SK-N-DZ (cell line): ENCODE data around the gene CRYGN.

Source experiments
- DNase-seq: peaks from one replicate; pipeline ENCODE4 v3.0.0-alpha.2; 2015; ENCODE audit warnings: low spot score

Gene CRYGN

DNA sequence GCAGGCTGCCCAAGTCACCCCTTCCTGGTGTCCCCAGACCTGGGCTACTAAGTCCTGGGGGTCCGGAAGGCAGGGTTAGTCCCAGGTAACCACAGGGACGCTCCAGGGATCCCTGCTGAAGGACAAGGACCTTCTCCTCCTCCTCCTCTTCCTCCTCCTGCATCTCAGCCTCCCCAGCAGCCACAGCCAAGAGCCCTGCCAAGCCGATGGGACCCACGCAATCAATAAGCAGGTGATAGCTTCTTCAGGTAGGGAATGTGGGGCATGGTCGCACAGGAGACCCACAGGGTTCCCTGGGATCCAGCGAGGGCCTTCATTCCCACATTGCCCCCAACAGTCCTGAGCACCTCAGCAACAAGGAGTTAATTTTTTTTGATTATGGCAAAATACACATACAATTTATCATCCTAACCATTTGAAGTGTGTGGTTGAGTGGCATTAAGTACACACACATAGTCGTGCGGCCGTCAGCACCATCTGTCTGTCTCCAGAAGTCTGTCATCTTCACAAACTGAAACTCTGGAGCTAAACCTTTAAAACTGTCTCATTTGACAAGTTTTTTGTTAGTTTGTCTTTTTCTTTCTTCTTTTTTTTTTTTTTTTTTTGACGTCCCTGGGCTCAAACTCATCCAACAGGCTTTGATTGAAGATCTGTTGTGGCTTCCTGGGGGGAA lies 12.1 kb downstream of the CRYGN start:
- no peak for DNase-seq

- DNase-seq: no peak
Observed at GRCh38 chr7:151426904-151427704, 12.8 kb downstream of the CRYGN start.

DNA sequence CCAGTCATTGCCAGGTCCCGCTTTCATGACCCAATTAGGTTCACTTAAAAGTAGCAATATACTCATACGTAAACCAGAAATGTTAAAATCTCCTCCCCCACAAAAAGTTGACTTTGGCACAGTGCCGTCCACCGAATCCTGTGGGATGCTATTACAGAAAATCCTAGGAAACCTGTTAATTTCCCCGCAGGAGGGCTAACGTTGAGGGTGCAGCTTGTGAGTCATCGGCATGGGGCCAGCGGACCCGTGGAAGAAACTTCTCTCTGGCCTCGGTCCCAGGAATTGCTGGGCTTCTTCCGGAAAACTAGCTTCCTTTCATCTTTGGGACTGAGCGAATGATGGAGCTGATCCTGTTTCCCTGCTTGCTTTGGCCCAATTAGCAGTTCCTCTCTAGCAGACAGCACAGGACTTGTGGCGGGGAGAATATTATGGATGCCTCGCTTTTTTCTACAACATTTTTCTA lies 13.5 kb downstream of the CRYGN start:
- no peak for DNase-seq

DNA sequence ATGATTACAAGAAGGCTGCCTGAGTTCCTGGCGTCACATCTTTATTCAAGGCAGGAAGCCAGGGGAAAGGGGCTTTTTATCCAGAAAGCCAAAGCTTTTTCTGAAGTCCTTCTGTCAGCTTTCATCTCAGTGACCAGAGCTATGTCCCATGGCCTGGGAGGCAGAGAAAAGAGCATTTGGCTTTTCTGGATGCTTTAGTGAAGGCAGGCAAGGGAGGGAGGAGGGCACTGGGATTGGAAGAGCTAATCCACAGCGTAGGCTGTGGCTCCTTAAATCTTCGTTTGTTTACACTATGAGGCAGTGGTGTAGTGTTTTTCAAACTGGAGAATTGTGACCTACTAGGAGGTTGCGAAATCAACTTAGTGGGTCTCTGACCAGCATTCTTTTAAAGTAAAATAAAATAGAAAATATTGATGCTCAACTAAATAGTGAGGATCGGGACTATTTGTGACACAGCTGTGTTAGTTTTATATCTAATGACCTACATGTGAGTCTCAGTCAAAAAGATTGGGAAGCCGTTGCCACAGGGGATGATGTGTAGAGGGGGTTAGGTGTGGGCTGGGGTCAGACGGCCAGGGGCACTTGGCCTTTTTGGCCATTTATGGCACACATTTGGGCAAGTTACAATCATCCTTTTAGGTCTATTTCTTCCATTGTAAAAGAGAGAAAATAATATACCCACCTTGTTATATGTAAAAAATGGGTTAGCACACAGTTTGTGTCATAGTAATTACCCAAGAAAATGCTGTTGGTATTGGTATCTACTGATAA lies 14.1 kb downstream of the CRYGN start:
- DNase-seq: no peak

DNA sequence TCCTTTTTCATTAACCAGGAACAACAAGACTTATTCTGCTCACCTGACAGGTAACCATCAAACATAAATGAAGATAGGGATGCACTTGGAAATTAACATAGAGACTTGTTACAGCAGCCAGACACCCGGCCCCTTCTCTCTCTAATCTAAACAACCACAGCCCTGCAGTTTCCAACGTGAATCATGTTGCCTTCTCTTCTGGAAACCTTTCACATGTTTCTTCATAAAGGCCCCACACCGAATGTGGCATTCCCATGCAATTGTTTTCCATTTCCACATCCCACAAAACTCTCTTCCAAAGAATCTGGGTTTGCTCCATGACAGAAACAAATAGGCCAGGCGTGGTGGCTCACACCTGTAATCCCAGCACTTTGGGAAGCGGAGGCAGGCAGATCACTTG lies 15.1 kb downstream of the CRYGN start:
- DNase-seq: no peak

DNA sequence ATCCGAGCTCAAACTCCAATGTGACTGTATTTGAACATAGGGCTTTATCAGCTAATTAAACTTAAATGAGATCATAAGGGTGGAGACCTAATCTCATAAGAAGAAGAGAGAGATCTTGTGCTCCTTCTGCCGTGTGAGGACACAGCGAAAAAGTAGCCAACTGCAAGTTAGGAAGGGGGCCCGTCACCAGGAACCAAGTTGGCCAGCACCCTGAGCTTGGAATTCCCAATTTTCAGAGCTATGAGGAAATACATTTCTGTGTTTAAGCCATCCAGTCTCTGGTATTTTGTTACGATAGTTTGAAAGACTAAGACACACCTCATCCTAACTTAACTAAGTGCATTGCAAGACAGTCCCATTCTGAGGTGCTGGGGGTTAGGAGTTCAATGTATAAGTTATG lies 16.0 kb downstream of the CRYGN start:
- no peak for DNase-seq

DNA sequence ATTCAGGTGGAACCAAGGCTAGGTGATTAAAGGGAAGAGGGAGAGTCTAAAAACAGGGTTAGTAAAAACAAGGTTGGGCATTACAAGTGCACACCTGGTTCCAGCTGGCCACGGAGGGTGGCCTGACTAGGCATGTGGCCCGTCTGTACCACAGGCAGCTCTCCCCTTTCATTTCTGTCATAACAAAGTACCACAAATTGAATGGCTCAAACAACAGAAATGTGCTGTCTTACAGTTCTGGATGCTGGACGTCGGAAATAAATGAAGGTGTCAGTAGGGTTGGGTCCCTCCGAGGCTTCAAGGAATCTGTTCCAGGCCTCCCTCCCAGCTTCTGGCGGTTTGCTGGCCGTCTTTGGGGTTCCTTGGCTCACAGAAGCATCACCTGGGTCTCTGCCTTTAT lies 16.7 kb downstream of the CRYGN start:
- no peak for DNase-seq

DNA sequence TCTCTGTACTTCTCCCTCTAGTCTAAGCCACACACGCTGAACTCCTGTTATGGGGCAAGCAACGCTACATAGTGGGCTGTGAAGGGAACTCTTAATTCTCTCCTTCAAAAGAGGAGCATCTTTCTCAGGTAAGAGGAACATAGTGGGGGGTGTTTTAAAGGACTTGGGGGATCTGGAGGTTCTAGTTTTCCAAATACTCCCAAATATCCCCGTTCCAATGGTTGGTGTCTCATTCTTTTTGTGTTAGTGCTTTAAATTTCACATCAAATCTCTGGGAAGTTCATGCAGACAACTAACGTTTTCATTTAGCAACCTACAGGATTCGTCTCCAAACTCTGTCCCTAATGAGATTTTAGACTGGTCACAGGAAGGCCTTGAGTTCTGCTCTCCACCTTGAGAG lies 17.7 kb downstream of the CRYGN start:
- no peak for DNase-seq

GRCh38 chr7:151420144-151420543 lies 19.8 kb downstream of the CRYGN start:
- DNase-seq: no peak

- DNase-seq: peak; percentile 35
Observed at GRCh38 chr7:151416941-151417315, 23.0 kb downstream of the CRYGN start.

- DNase-seq: no peak
Observed at GRCh38 chr7:151416112-151416940, 23.6 kb downstream of the CRYGN start.

GRCh38 chr7:151415375-151416105 lies 24.4 kb downstream of the CRYGN start:
- DNase-seq: no peak

GRCh38 chr7:151413241-151413640 lies 26.7 kb downstream of the CRYGN start:
- no peak for DNase-seq

DNA sequence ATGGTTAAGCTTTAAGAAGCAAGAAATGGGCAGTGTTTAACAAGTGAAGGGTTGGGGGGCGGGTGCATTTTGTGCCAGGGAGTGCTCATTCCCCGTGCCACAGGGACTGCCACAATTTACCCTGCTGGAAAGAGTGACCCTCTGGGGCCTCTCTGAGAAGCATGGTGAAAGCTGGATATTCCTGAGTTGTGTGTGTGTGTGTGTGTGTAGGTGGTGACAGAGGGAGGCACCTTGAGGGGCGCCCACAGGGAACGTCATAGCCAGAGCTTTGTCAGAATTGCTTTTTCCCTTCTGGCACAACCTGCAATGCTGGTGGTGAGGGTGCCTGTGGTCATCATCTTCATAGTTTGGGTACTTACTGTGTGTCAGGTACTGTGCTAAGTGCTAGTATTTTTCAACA lies 27.6 kb downstream of the CRYGN start:
- DNase-seq: no peak

DNA sequence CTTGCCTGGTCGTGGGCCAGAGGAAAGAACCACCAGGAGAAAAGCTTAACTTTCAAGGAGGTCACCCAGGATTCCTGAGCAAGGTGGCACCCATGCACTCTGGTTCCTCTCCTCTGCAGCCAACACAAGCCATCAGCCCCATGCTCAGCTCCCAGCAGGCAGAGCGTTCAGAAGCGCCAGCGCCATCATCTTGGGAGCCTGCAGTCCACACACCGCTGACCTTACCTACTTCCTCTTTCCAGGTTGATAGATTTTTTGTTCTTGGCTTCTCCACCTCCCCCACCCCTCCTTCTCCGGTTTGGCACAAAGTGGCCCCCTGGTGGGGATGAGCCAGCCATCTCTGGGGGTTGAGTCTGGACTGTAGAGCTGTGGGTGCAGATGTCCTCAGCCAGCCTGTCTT lies 28.4 kb downstream of the CRYGN start:
- no peak for DNase-seq

DNA sequence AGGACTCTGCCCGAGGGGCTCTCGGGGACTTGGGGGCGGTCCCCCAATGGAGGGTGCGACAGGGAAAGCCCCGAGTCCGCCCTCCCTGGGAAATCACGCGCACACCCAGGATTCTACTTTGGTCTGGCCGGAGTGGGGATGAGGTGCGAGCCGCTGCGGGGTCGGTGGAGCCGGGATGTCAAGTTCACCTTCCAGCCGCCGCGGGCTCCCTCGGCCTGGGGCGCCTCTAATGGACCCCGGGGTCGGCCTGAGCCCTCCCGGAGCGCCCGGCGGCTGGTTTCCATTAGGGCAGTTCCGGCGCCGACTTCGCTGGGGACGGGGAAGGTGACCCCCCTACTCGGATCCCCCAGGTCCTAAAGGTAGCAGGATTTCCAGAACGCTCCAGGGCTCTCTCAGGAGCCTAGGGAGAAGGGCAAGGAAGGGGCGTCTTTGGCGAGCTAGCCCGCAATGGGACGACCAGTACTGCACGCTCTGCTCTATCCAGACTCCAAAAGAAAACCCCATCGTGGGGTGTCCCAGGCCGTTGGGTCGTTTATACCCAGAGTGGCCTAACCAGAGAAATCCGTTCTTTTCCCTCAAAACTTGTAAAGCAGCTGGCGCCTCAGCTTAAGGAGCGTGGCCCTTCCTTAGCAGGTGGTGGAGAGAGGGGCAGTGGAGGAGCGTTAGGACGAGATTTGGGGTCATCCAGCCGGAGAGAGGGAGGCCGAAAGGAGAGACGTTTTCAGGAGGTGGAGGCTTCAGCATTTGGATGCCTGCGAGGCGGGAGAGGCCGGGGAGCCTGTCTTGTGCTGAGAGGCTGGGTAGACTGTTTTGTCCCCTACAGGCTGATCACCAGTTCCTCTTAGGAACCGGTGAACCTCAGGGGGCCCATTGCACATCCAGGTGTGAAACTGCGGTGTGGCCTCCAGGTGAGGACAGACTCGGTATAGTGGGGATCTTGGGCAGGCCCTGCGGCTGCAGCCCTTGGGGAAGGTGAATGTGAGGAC lies 29.2 kb downstream of the CRYGN start:
- peak; percentile 76 for DNase-seq

- peak; percentile 67 for DNase-seq
Observed at GRCh38 chr7:151409667-151410404, 30.1 kb downstream of the CRYGN start, which contains the start of gene WDR86. Gene WDR86, minus strand, starts transcription at chr7:151410038. Its CDS starts 449 bp downstream, at chr7:151409589.

- no peak for DNase-seq
Observed at GRCh38 chr7:151408839-151409666, 30.9 kb downstream of the CRYGN start.
